Uterus (tissue), 2 donors: Measurements from ENCODE around the gene ABHD6.

ENCODE experiments used
- CTCF ChIP-seq, 4 experiments: fragments of 200-600 bp in 2 of 4; fragments of 450-650 bp in 2 of 4; sonication (generic) in 2 of 4; IDR thresholded peaks; one replicate each; pipeline ENCODE4 v1.5.1; 2016 to 2019; ENCODE audit warnings: antibody characterized with exemption in 4 of 4, mild to moderate bottlenecking in 2 of 4, moderate library complexity in 1 of 4
- POLR2A ChIP-seq, 2 donors: fragments of 450-650 bp; IDR thresholded peaks; one replicate each; pipeline ENCODE4 v1.6.1; 2016; ENCODE audit warnings: antibody characterized with exemption in 2 of 2, mild to moderate bottlenecking in 1 of 2, moderate library complexity in 1 of 2

- TF ChIP-seq POLR2A (IDR thresholded peaks at IDR 0.05) (no peak), CTCF (IDR thresholded peaks at IDR 0.05) (no peak)
Measured at GRCh38 chr3:58218904-58219303, 18.7 kb upstream of the ABHD6 start.
